Ectodermal cell (in vitro differentiated cells): Measurements from ENCODE around the gene PMEL.
"Not testable (repeated sequence)": the region's sequence is repeated elsewhere in the genome, so short reads cannot be mapped to it uniquely, and the experiment has no call there.

ENCODE experiments used
- H3K27ac ChIP-seq: 2 replicates; pipeline ENCODE4 v1.7.0; 2013; ENCODE audit warnings: mild to moderate bottlenecking, low read depth, low read length; ENCODE audit not compliant: insufficient read depth, poor library complexity, severe bottlenecking
- H3K27me3 ChIP-seq: 2 replicates; pipeline ENCODE4 v1.7.0; 2013; ENCODE audit warnings: mild to moderate bottlenecking, low read length; ENCODE audit not compliant: insufficient read depth, control insufficient read depth, poor library complexity, severe bottlenecking
- H3K36me3 ChIP-seq: one replicate; pipeline ENCODE4 v1.7.0; 2013; ENCODE audit warnings: low read length; ENCODE audit not compliant: control insufficient read depth, insufficient read depth
- H3K4me1 ChIP-seq: one replicate; pipeline ENCODE4 v1.7.0; 2013; ENCODE audit warnings: low read length; ENCODE audit not compliant: control insufficient read depth, insufficient read depth
- H3K4me3 ChIP-seq: 2 replicates; pipeline ENCODE4 v1.7.0; 2013; ENCODE audit warnings: low read depth, low read length, control low read depth; ENCODE audit not compliant: insufficient read depth
- H3K9me3 ChIP-seq: 2 replicates; pipeline ENCODE4 v1.7.0; 2013; ENCODE audit warnings: mild to moderate bottlenecking, low read length, moderate library complexity; ENCODE audit not compliant: control insufficient read depth
- WGBS, 2 experiments: methylation state at CpG; one replicate each; pipeline ENCODE4 v1.1.7; 2013; ENCODE audit warnings: missing lambda C conversion rate in 2 of 2; 5-methylcytosine and 5-hydroxymethylcytosine counted together

PMEL gene

GRCh38 chr12:55984861-55985260 is 19.0 kb upstream of the PMEL start:
- H3K4me1 ChIP-seq = no peaks in the 10 kb centered on the region

GRCh38 chr12:55983232-55983842 is 17.5 kb upstream of the PMEL start:
- 95 to 97% methylated on average over 3 to 4 of the region's 4 CpGs for WGBS, 2 experiments
- H3K9me3 ChIP-seq = no peaks in the 10 kb centered on the region
- H3K27me3 ChIP-seq = no peaks in the 10 kb centered on the region
- no peak overlapping the region for H3K27ac ChIP-seq
- H3K4me1 ChIP-seq = no peaks in the 10 kb centered on the region
- no peak overlapping the region for H3K4me3 ChIP-seq
- peaks cover 7% of the 10 kb centered on the region for H3K36me3 ChIP-seq

More at GRCh38 chr12:55984861-55985260, 19.0 kb upstream of the PMEL start:
- peaks cover 10% of the 10 kb centered on the region for H3K36me3 ChIP-seq
- H3K4me3 ChIP-seq = no peak overlapping the region
- no peaks in the 10 kb centered on the region for H3K9me3 ChIP-seq
- no peaks in the 10 kb centered on the region for H3K27me3 ChIP-seq
- no peak overlapping the region for H3K27ac ChIP-seq
- WGBS, 2 experiments = 94 to 95% methylated on average over 2 of the region's 2 CpGs

- Histone ChIP-seq H3K27ac (no peak overlapping the region), H3K4me1 (no peaks in the 10 kb centered on the region), H3K9me3 (no peaks in the 10 kb centered on the region), H3K27me3 (no peaks in the 10 kb centered on the region), H3K4me3 (no peak overlapping the region), H3K36me3 (peaks cover 7% of the 10 kb centered on the region)
- 93 to 95% methylated on average over 3 of the region's 3 CpGs for WGBS, 2 experiments
These were observed 16.6 kb upstream of the PMEL start for GRCh38 chr12:55982319-55982936.

- not testable (repeated sequence) for H3K4me1 ChIP-seq, H3K27me3 ChIP-seq, H3K4me3 ChIP-seq, H3K9me3 ChIP-seq, H3K36me3 ChIP-seq, H3K27ac ChIP-seq
- 69 to 75% methylated on average over 4 of the region's 5 CpGs for WGBS, 2 experiments
These were observed 16.0 kb upstream of the PMEL start for GRCh38 chr12:55981882-55982281.

GRCh38 chr12:55979069-55979468 is 13.2 kb upstream of the PMEL start:
- H3K27ac ChIP-seq = no peak overlapping the region
- 96 to 98% methylated on average over 3 of the region's 3 CpGs for WGBS, 2 experiments
- no peak overlapping the region for H3K4me3 ChIP-seq
- H3K4me1 ChIP-seq = peaks cover 4% of the 10 kb centered on the region
- H3K36me3 ChIP-seq = peaks cover 7% of the 10 kb centered on the region
- no peaks in the 10 kb centered on the region for H3K27me3 ChIP-seq
- no peaks in the 10 kb centered on the region for H3K9me3 ChIP-seq

- 92 to 96% methylated on average over 7 of the region's 7 CpGs for WGBS, 2 experiments
- H3K4me1 ChIP-seq = peaks cover 4% of the 10 kb centered on the region
- H3K4me3 ChIP-seq = no peak overlapping the region
- H3K27ac ChIP-seq = no peak overlapping the region
- H3K36me3 ChIP-seq = peaks cover 7% of the 10 kb centered on the region
- no peaks in the 10 kb centered on the region for H3K9me3 ChIP-seq
- H3K27me3 ChIP-seq = no peaks in the 10 kb centered on the region
These were observed 12.6 kb upstream of the PMEL start for GRCh38 chr12:55978393-55978792.

GRCh38 chr12:55974308-55974730 is 8.5 kb upstream of the PMEL start:
- Histone ChIP-seq H3K4me3 (peak overlapping the region; percentile 88), H3K4me1 (peaks cover 4% of the 10 kb centered on the region), H3K27ac (peak overlapping the region; percentile 61), H3K9me3 (no peaks in the 10 kb centered on the region), H3K36me3 (peaks cover 13% of the 10 kb centered on the region), H3K27me3 (no peaks in the 10 kb centered on the region)
- WGBS, 2 experiments = 0 to 1% methylated on average over 15 of the region's 15 CpGs

GRCh38 chr12:55973599-55974307 is 7.9 kb upstream of the PMEL start, which contains the start of gene RAB5B:
Gene RAB5B, plus strand, starts transcription at chr12:55974078. Its CDS starts 12,883 bp downstream, at chr12:55986961.
- Histone ChIP-seq H3K27me3 (no peaks in the 10 kb centered on the region), H3K27ac (peak within 1 kb of the TSS; percentile 61), H3K36me3 (peaks cover 9% of the 10 kb centered on the region), H3K4me1 (peaks cover 4% of the 10 kb centered on the region), H3K9me3 (no peaks in the 10 kb centered on the region), H3K4me3 (peak within 1 kb of the TSS; percentile 88)
- WGBS, 2 experiments = 1% methylated on average over 39 of the region's 39 CpGs

- WGBS, 2 experiments = 27 to 28% methylated on average over 18 of the region's 18 CpGs
- H3K4me3 ChIP-seq = peak overlapping the region; percentile 29
- H3K27me3 ChIP-seq = no peaks in the 10 kb centered on the region
- peaks cover 6% of the 10 kb centered on the region for H3K36me3 ChIP-seq
- H3K9me3 ChIP-seq = no peaks in the 10 kb centered on the region
- no peak overlapping the region for H3K27ac ChIP-seq
- peaks cover 4% of the 10 kb centered on the region for H3K4me1 ChIP-seq
These were observed 7.2 kb upstream of the PMEL start for GRCh38 chr12:55972911-55973598.

- Histone ChIP-seq H3K36me3 (peaks cover 6% of the 10 kb centered on the region), H3K27me3 (no peaks in the 10 kb centered on the region), H3K27ac (no peak overlapping the region), H3K9me3 (no peaks in the 10 kb centered on the region), H3K4me1 (peaks cover 9% of the 10 kb centered on the region), H3K4me3 (no peak overlapping the region)
- 100% methylated on average over 1 of the region's 1 CpG; no CpG with 5 or more reads in 1 of the 2 experiments for WGBS, 2 experiments
These were observed 6.6 kb upstream of the PMEL start for GRCh38 chr12:55972456-55972855.
